DOHH2 (cell line): ENCODE results near the gene DDR1.

Experiments
- CTCF ChIP-seq: fragments of 200-600 bp; sonication (generic); IDR thresholded peaks from one replicate; pipeline ENCODE4 v1.5.1; 2014; ENCODE audit warnings: antibody characterized with exemption, mild to moderate bottlenecking, low read depth, low read length; ENCODE audit not compliant: poor library complexity, severe bottlenecking
- EZH2phosphoT487 ChIP-seq: fragments of 200-600 bp; sonication (generic); IDR thresholded peaks from 2 replicates; pipeline ENCODE4 v1.6.1; 2017; ENCODE audit warnings: borderline replicate concordance, mild to moderate bottlenecking, antibody characterized with exemption, low read length, moderate library complexity, mixed read lengths

GRCh38 chr6:30938730-30939129 lies 54.4 kb downstream of the DDR1 start:
- TF ChIP-seq CTCF (no peak), EZH2phosphoT487 (no peak)
